WERI-Rb-1 (cell line): ENCODE data around the gene FGF22.

Experiments used
- DNase-seq: peaks from one replicate; pipeline ENCODE4 v3.0.0-alpha.2; 2020
- H3K27ac ChIP-seq: fragments of 250-450 bp; sonication (Bioruptor Pico); 2 replicates; pipeline ENCODE4 v1.5.1; 2020; ENCODE audit warnings: mild to moderate bottlenecking, moderate library complexity
- H3K27me3 ChIP-seq: fragments of 250-450 bp; sonication (Bioruptor Pico); 2 replicates; pipeline ENCODE4 v1.5.1; 2021; ENCODE audit warnings: mild to moderate bottlenecking, low read depth, moderate library complexity; ENCODE audit not compliant: insufficient read depth, severe bottlenecking
- H3K36me3 ChIP-seq: fragments of 250-450 bp; sonication (Bioruptor Pico); 2 replicates; pipeline ENCODE4 v1.5.1; 2020; ENCODE audit warnings: mild to moderate bottlenecking, moderate library complexity
- H3K4me3 ChIP-seq: 2 replicates; pipeline ENCODE4 v1.5.1; 2011; ENCODE audit warnings: low read depth, mild to moderate bottlenecking, control low read depth, low read length
- H3K9me3 ChIP-seq: fragments of 250-450 bp; sonication (Bioruptor Pico); 2 replicates; pipeline ENCODE4 v1.5.1; 2021; ENCODE audit warnings: mild to moderate bottlenecking, moderate library complexity; ENCODE audit not compliant: severe bottlenecking
- TF ChIP-seq, protein P1 (sequence below): IDR thresholded peaks from 2 replicates; pipeline ENCODE4 v1.5.1; 2011; ENCODE audit warnings: low read depth, mild to moderate bottlenecking, control low read depth, inconsistent platforms, low read length

Gene FGF22

DNA sequence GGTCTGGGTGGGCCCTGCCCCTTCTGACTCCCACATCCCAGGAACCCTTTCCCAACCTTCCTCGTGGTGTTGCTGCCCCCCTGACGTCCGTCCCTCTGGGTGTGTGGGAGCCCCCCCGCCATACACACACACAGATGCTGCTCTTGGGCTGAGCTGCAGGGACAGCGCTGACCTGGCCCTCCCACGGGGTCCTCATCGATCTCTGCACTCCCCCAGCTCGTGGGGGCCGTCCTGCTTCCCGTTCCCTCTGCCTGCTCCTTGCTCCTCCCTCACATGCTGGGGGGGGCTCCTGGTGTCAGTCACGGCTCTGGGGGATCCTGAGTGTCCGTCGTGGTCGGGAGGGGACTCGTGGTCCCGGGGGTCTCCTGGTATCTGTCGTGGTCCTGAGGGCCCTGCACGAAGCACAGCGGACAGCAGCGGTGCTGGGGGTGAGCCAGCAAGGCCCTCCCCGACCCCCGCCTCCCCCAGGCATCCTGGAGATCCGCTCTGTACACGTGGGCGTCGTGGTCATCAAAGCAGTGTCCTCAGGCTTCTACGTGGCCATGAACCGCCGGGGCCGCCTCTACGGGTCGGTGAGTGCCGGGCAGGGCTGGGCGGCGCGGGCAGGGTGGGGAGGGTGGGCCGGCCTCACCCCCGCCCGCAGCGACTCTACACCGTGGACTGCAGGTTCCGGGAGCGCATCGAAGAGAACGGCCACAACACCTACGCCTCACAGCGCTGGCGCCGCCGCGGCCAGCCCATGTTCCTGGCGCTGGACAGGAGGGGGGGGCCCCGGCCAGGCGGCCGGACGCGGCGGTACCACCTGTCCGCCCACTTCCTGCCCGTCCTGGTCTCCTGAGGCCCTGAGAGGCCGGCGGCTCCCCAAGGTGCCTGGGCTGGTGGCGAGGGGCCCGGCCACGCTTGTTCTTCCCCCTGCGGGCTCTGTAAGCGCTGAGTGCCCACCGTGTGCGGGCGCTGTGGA is 3.4 kb downstream of the FGF22 start:
- no peak for DNase-seq
- Histone ChIP-seq H3K27ac (no peak overlapping the region), H3K27me3 (peaks cover 8% of the 10 kb centered on the region), H3K36me3 (peaks cover 32% of the 10 kb centered on the region), H3K4me3 (no peak overlapping the region), H3K9me3 (no peaks in the 10 kb centered on the region)
- TF ChIP-seq, protein P1, sequence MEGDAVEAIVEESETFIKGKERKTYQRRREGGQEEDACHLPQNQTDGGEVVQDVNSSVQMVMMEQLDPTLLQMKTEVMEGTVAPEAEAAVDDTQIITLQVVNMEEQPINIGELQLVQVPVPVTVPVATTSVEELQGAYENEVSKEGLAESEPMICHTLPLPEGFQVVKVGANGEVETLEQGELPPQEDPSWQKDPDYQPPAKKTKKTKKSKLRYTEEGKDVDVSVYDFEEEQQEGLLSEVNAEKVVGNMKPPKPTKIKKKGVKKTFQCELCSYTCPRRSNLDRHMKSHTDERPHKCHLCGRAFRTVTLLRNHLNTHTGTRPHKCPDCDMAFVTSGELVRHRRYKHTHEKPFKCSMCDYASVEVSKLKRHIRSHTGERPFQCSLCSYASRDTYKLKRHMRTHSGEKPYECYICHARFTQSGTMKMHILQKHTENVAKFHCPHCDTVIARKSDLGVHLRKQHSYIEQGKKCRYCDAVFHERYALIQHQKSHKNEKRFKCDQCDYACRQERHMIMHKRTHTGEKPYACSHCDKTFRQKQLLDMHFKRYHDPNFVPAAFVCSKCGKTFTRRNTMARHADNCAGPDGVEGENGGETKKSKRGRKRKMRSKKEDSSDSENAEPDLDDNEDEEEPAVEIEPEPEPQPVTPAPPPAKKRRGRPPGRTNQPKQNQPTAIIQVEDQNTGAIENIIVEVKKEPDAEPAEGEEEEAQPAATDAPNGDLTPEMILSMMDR = no peak

DNA sequence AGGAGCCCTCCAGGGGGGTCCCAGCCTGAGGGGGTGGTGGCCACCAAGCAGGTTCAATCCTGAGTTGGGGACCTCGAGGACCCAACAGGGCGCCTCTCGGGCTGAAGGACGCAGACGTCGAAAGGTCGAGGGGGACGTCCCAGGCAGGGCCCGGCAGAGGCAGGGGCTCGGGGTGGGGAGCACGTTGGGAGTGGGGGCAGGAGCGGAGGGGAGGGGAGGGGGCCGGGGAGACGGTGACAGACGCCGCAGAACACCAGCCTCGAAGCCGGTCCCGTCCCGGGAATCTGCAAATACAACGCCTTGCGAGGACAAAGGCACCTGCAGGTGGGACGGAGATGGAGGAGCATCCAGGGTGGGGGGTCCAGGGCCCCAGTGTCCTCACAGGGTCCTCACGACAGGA is 4.1 kb downstream of the FGF22 start:
- peaks cover 36% of the 10 kb centered on the region for H3K36me3 ChIP-seq
- H3K27ac ChIP-seq = no peak overlapping the region
- DNase-seq = no peak
- peaks cover 4% of the 10 kb centered on the region for H3K27me3 ChIP-seq
- TF ChIP-seq, protein P1 = no peak
- no peak overlapping the region for H3K4me3 ChIP-seq
- no peaks in the 10 kb centered on the region for H3K9me3 ChIP-seq

DNA sequence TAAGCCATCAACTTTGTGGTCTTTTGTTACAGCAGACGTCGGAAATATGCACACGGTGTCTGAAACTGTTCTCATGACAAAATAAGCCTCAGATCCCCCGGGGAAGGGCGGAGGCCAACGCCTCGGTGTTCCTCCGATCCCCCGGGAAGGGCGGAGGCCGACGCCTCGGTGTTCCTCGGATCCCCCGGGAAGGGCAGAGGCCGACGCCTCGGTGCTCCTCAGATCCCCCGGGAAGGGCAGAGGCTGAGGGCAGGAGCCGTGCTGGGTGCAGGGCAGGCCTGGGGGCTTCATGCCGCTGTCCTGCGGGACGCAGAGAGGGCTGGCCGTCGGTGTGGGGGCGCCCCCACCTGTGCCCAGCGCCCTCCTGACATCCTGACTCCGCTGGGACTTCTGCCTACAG is 4.7 kb downstream of the FGF22 start:
- Histone ChIP-seq H3K4me3 (no peak overlapping the region), H3K36me3 (peaks cover 43% of the 10 kb centered on the region), H3K9me3 (no peaks in the 10 kb centered on the region), H3K27me3 (no peaks in the 10 kb centered on the region), H3K27ac (no peak overlapping the region)
- DNase-seq = no peak
- TF ChIP-seq, protein P1 = no peak

DNA sequence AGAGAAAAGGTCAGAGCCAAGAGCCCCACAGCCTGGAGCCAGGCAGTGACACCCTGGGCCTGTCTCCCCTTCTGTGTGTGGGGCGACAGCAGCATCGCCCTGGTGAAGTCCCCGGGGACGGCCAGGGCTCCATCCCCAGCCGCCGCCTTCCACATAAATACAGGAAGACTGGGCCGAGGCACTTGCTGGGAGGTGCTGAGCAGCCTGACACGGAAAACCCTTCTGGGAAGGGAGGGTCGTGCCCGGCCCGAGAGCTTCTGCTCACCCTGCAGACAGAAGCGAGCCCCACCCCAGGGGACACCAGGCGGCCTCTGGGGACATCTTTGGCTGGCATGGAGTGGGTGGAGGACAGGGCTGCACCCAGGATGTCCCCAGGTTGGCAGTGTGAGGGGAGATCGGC is 5.1 kb downstream of the FGF22 start:
- no peak for DNase-seq
- Histone ChIP-seq H3K27ac (no peak overlapping the region), H3K27me3 (no peaks in the 10 kb centered on the region), H3K36me3 (peaks cover 45% of the 10 kb centered on the region), H3K9me3 (no peaks in the 10 kb centered on the region), H3K4me3 (no peak overlapping the region)
- TF ChIP-seq, protein P1 = no peak

DNA sequence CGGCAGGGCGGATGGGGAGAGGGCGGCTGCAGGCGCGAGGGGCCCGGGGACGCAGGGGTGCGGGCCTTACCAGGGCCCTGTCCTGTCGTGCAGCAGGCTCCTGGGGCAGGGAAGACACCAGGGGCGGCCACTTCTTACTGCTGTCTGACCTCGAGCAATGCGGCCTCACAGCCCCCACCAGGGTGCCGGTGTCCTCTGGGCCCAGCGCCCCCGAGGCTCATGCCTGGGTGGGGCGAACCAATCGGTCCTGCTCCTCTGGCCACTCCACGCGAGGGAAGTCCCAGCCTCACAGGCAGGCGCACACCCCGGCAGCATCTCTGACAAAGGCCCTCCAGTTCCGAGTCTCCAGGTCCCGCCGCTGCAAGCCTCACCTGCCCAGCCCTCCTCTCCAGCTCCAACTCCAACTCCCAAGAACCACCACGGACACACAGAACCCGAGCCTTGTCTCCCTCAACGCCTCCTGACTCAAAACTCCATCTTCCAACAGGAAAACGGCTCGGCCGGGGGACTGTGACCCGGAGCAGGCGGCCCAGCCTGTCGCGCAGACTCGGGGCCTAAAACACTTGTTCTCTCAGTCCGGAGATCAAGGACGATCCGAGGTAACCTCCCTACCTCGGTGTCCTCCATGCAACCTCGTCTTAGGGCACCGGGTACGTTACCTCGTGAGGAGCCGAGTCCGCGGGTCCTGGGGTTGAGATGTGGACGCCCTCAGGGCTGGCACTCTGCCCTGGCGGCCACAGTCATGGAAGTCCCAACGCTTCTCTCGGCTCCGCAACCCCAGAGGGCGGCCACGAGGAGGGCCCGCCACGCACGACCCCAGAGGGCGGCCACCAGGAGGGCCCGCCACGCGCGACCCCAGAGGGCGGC is 6.5 kb downstream of the FGF22 start:
- no peaks in the 10 kb centered on the region for H3K27me3 ChIP-seq
- no peak overlapping the region for H3K4me3 ChIP-seq
- TF ChIP-seq, protein P1 = no peak
- DNase-seq = no peak
- no peak overlapping the region for H3K27ac ChIP-seq
- H3K9me3 ChIP-seq = no peaks in the 10 kb centered on the region
- H3K36me3 ChIP-seq = peaks cover 48% of the 10 kb centered on the region
